Measurements from ENCODE around the gene CCDC184.

CCDC184 gene

GRCh38 chr12:48175613-48176416 lies 7.6 kb upstream of the CCDC184 start:
- intact Hi-C loops (cut with DNase I): no loop called here
- DNase-seq: no peak

DNA sequence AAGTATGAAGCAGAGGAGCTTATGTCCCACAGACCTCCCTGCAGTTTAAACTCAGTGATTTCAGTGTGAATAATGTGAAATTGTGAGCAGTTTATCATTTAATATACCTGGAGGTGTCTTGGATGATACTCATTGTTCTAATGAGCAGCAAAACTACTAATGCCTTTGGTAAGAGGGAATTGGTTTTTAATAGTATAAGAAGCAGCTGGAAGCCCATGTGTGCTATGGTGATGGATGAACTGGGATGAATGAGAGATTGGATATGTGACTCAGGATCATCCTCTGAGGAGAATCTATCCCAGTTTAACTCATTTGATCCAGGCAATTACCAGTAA lies 7.1 kb upstream of the CCDC184 start:
- intact Hi-C loops (cut with DNase I): no loop called here
- DNase-seq: no peak

GRCh38 chr12:48177982-48178381 lies 5.5 kb upstream of the CCDC184 start:
- DNase-seq: no peak
- intact Hi-C loops (cut with DNase I): no loop called here

DNA sequence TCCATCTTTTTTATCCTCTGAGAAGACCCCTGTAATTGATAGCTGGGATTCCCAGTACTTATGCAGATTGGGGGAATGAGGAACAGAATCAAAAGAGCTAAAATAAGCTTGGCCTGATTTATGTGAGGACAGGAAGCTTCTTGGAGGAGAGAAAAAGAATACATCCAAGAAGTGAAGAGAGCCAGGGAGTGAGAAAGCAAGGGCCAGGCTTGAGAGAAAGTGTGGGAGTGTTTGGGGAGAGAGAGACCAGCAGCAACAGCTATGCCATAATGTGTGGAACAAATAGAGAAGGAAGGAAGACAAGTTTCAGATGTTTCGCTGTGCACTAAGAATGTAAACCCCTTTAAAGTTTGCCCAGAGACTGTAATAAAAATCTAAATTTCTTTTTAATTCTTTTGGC lies 4.0 kb upstream of the CCDC184 start:
- DNase-seq: no peak
- intact Hi-C loops (cut with DNase I): no loop called here

GRCh38 chr12:48180424-48180823 lies 3.0 kb upstream of the CCDC184 start:
- no peak for DNase-seq
- intact Hi-C loops (cut with DNase I): no loop called here

- no peak for DNase-seq
- intact Hi-C loops (cut with DNase I): no loop called here
Measured at GRCh38 chr12:48180857-48181495, 2.5 kb upstream of the CCDC184 start.

DNA sequence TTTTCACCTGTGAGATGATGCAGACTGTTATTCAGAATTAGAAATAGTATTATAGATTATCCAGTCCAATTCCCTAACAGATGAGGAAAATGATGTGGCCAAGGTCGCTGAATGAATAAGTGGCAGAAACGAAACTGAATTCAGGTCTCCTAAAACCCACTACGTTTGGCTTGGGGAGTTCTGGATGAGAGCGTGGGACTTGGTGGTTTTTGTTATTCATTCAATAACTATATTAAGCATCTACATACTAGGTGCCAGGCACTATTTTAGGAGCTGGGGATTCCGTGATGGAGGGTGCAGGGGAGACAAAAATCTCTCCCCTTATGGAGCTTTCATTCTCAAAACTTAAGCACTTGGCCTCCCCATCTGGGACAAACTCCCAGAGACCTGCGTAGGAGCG lies 813 bp upstream of the CCDC184 start:
- intact Hi-C loops (cut with DNase I): no loop called here
- no peak for DNase-seq

DNA sequence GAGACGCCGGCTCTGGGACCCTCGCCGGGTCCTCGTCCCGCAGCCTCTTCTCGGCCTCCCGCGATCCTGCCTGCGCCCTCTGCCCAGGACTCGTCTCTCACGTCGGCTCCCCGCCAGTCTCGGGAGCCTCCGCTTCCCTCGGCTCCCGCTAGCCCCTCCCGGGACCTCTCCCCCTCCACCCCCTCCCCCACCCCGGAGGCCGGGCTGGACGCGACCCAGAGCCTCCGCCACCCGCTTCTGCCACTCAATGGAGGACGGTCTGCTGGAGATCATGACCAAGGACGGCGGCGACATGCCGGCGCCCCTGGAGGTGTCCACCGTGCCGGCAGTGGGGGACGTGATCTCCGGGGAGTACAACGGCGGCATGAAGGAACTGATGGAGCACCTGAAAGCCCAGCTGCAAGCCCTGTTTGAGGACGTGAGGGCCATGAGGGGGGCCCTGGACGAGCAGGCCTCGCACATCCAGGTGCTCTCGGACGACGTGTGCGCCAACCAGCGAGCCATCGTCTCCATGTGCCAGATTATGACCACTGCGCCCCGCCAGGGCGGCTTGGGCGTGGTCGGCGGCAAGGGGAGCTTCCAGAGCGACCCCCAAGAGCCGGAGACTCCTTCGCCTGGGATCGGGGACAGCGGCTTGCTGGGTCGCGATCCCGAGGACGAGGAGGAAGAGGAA lies 568 bp downstream of the CCDC184 start:
- intact Hi-C loops (cut with DNase I): no loop called here
- peak in 12 of 42 donors; percentile 7 to 49 (median 17) for DNase-seq

GRCh38 chr12:48184549-48184922 lies 1.1 kb downstream of the CCDC184 start:
- intact Hi-C loops (cut with DNase I): no loop called here
- DNase-seq: peak in 11 of 42 donors; percentile 9 to 51 (median 17)

DNA sequence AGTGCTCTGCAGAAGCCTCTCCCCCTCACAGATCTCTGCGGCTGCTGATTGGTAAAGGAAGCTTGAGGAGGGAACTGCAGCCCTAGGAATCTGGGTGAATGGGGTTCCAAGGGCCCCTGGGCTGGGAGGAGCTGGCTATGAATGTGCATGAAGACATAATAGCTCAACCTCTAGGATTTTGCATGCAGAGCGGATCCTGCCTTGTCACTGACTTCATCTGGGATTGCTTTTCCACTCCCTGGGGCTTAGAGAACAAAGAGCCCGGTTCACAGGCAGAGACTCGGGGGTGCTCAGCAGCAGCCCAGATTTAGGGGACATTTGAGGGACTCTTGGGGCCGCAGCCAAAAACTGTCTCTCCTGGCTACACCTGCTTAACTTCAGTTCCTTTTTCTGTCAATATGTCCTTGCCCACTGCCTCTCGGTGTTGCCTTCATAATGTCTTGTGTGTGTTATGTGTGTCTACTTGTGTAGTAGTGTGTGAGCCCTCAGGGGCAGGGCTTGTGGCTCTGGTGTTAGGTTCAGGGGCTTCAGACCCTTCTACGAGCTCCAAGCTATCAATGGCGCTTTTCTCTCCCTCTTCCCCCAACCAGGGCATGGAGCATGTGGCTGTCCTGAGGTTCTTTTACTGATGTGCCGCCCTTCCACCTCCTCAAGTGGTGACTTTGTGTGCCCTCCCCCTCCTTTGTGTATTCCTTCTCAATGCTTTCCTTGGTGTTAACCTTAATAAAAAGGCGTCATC lies 1.9 kb downstream of the CCDC184 start:
- intact Hi-C loops (cut with DNase I): no loop called here
- peak in 41 of 42 donors; percentile 33 to 90 (median 63) for DNase-seq

GRCh38 chr12:48187916-48188695 lies 4.7 kb downstream of the CCDC184 start:
- intact Hi-C loops (cut with DNase I): no loop called here
- no peak for DNase-seq

- intact Hi-C loops (cut with DNase I): no loop called here
- peak in 41 of 42 donors; percentile 15 to 91 (median 78) for DNase-seq
Measured at GRCh38 chr12:48189331-48190125, 6.1 kb downstream of the CCDC184 start.

- no peak for DNase-seq
- intact Hi-C loops (cut with DNase I): no loop called here
Measured at GRCh38 chr12:48191096-48191495, 7.7 kb downstream of the CCDC184 start.

GRCh38 chr12:48192861-48193260 lies 9.4 kb downstream of the CCDC184 start:
- DNase-seq: no peak
- intact Hi-C loops (cut with DNase I): no loop called here

GRCh38 chr12:48193623-48194022 lies 10.2 kb downstream of the CCDC184 start:
- no peak for DNase-seq
- intact Hi-C loops (cut with DNase I): no loop called here

- intact Hi-C loops (cut with DNase I): no loop called here
- no peak for DNase-seq
Measured at GRCh38 chr12:48194799-48195201, 11.4 kb downstream of the CCDC184 start.

DNA sequence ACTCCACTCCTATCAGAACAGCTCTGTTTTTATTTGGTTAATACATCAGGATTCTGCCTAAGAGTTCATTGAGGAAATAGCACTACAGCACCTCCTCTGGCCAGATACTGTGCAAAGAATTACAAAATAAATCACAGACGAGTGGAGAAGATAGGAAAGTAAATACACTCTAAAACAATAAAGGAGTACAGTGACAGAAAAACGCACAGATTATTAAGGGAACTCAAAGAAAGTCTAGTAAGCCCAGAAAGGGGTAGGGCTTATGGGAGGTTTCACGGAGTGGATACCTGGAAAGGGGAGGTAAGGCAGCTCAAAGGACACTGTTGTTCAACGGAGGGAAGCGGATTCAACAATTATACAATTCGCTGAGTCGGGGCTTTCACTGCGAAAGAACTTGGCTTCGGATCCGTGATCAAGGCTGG lies 14.1 kb downstream of the CCDC184 start:
- peak in 10 of 42 donors; percentile 17 to 56 (median 33) for DNase-seq
- intact Hi-C loops (cut with DNase I): no loop called here

Data from head of caudate nucleus (tissue), 42 donors.